Upper lobe of left lung (tissue), 4 donors: ENCODE results near the gene PPFIA4.

Experiments used
- CTCF ChIP-seq, 6 experiments: fragments of 450-650 bp in 4 of 6; fragments of 200-600 bp in 2 of 6; sonication (generic) in 2 of 6; IDR thresholded peaks; one replicate each; pipeline ENCODE4 v1.5.1; 2016 to 2019; ENCODE audit warnings: antibody characterized with exemption in 6 of 6
- EP300 ChIP-seq, 4 donors: sonication (generic); formaldehyde crosslinking; IDR thresholded peaks; one replicate each; pipeline ENCODE4 v1.5.1; 2017; ENCODE audit warnings: antibody characterized with exemption in 4 of 4, control low read depth in 2 of 4
- POLR2A ChIP-seq, 4 donors: fragments of 450-650 bp; IDR thresholded peaks; one replicate each; pipeline ENCODE4 v1.5.1; 2016 to 2017; ENCODE audit warnings: antibody characterized with exemption in 4 of 4, mild to moderate bottlenecking in 2 of 4
- POLR2AphosphoS5 ChIP-seq, 2 donors: sonication (generic); formaldehyde crosslinking; IDR thresholded peaks; one replicate each; pipeline ENCODE4 v1.5.1; 2017; ENCODE audit warnings: antibody characterized with exemption in 2 of 2

GRCh38 chr1:203040513-203041275 lies 14.4 kb downstream of the PPFIA4 start:
- TF ChIP-seq CTCF (IDR thresholded peaks at IDR 0.05), result no peak
- TF ChIP-seq POLR2AphosphoS5 (IDR thresholded peaks at IDR 0.05), result no peak
- TF ChIP-seq POLR2A (IDR thresholded peaks at IDR 0.05), result no peak
- no peak for TF ChIP-seq EP300 (IDR thresholded peaks at IDR 0.05)
